ENCODE data around the gene ARMC5. TPM values are rescaled to one million over a fixed set of nuclear protein-coding genes. Genes with fewer than 3 reads are reported as not detected.

The ARMC5 gene
- total and polyA plus RNA-seq, 9 of the 15 experiments (the other 6 are each of a cell fraction or from before 2014, with no cell fraction given) = 0.11 to 13.5 (median 2.1) TPM

DNA sequence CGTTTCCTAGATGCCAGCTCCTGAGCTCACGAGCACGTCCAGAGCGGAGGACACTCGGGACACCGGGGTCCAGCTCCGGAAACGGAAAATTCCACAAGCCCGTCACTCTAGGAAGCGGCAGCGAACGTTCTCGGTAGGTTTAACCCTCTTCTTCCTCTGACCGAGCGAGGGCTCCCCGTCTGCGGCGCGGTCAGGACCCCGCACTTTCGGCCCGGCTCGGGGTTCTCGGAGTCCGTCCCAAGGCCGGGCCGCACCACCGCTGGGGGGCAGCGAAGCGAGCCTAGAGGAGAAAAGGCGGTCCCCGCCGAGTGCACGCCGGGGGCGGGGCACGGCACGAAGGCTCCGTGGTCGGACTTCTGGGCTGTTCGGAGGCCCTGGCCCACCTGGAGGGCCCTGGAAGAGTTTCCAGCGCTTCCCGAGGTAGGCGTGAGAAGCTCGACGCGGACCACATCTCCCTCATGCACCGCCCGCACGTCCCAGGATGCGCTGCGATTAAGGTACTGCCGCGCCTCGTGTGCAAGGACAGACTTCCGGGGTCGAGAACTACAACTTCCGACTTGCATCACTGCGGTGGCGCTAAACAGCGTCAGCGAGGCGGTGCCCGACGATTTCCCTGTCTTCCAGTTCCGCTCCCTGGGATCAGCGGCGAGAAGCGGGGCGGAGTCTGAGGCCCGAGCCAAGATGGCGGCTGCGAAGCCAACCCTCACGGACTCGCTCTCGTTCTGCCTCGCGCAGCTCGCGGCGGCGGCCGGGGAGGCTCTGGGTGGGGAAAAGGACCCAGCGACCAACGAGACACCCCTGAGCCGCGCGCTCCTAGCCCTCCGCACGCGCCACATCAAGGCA is at the start of gene ARMC5 (continued):
- TF ChIP-seq, protein P1, sequence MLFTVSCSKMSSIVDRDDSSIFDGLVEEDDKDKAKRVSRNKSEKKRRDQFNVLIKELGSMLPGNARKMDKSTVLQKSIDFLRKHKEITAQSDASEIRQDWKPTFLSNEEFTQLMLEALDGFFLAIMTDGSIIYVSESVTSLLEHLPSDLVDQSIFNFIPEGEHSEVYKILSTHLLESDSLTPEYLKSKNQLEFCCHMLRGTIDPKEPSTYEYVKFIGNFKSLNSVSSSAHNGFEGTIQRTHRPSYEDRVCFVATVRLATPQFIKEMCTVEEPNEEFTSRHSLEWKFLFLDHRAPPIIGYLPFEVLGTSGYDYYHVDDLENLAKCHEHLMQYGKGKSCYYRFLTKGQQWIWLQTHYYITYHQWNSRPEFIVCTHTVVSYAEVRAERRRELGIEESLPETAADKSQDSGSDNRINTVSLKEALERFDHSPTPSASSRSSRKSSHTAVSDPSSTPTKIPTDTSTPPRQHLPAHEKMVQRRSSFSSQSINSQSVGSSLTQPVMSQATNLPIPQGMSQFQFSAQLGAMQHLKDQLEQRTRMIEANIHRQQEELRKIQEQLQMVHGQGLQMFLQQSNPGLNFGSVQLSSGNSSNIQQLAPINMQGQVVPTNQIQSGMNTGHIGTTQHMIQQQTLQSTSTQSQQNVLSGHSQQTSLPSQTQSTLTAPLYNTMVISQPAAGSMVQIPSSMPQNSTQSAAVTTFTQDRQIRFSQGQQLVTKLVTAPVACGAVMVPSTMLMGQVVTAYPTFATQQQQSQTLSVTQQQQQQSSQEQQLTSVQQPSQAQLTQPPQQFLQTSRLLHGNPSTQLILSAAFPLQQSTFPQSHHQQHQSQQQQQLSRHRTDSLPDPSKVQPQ (CRISPR knock-in tag; IDR thresholded peaks at IDR 0.05; ENCODE audit: borderline replicate concordance) = peak; percentile 59; the same call in 1 of the 2 replicates
- TF ChIP-seq L3MBTL2 (IDR thresholded peaks at IDR 0.05) = peak; percentile 98
- no peak; the same call in 1 of the 2 replicates for TF ChIP-seq NR2C1 (IDR thresholded peaks at IDR 0.05)
- TF ChIP-seq NR2C1 (tag; IDR thresholded peaks at IDR 0.05) = peak; percentile 81
- TF ChIP-seq CREB3 (tag; conservative IDR thresholded peaks at IDR 0.05; ENCODE audit: low read depth) = no peak
- no peak for TF ChIP-seq DNMT1 (IDR thresholded peaks at IDR 0.05)
- TF ChIP-seq JUND (IDR thresholded peaks at IDR 0.05; ENCODE audit: borderline replicate concordance, low read depth, low read length) = peak; percentile 57
- TF ChIP-seq JUND (tag; IDR thresholded peaks at IDR 0.05; ENCODE audit: borderline replicate concordance, low read depth, low read length) = no peak; the same call in 2 of the 3 replicates
- peak; percentile 91; the same call in 1 of the 2 replicates for TF ChIP-seq ARID4B (CRISPR knock-in tag; IDR thresholded peaks at IDR 0.05)
- TF ChIP-seq SRSF9 (IDR thresholded peaks at IDR 0.05; ENCODE audit: borderline replicate concordance, low read depth, low read length) = no peak
- TF ChIP-seq ZNF134 (CRISPR knock-in tag; conservative IDR thresholded peaks at IDR 0.05) = peak; percentile 44; the same call in 1 of the 2 replicates
- no peak for TF ChIP-seq MECOM (CRISPR knock-in tag; IDR thresholded peaks at IDR 0.05)
- TF ChIP-seq ARID1B (IDR thresholded peaks at IDR 0.05) = 0 out of 2 replicates have a peak, but pooled peaks have one; percentile 18
- peak; percentile 27 for TF ChIP-seq NEUROD1 (IDR thresholded peaks at IDR 0.05; ENCODE audit: borderline replicate concordance, low read depth, low read length, partially characterized antibody)
- TF ChIP-seq RBM15 (IDR thresholded peaks at IDR 0.05; ENCODE audit: insufficient read depth, low read length) = no peak
- TF ChIP-seq ZNF586 (CRISPR knock-in tag; conservative IDR thresholded peaks at IDR 0.05) = no peak
- TF ChIP-seq KDM5B (IDR thresholded peaks at IDR 0.05; ENCODE audit: insufficient replicate concordance, low read depth, low read length) = peak; percentile 33
- no peak for TF ChIP-seq ZNF3 (CRISPR knock-in tag; IDR thresholded peaks at IDR 0.05)
- TF ChIP-seq BRCA1 (IDR thresholded peaks at IDR 0.05) = no peak
- no peak for TF ChIP-seq BRCA1 (CRISPR knock-in tag; IDR thresholded peaks at IDR 0.05)
- TF ChIP-seq KAT8 (IDR thresholded peaks at IDR 0.05; ENCODE audit: low read depth) = no peak
